Stomach smooth muscle (tissue), 2 donors: ENCODE measurements around the gene TRAPPC8.
"Not testable (repeated sequence)": the region's sequence is repeated elsewhere in the genome, so short reads cannot be mapped to it uniquely, and the experiment has no call there.

Source experiments
- H3K27ac ChIP-seq: one replicate; pipeline ENCODE4 v1.7.0; 2013; ENCODE audit warnings: mild to moderate bottlenecking, low read length, inconsistent platforms
- H3K27me3 ChIP-seq, 2 donors: one replicate each; pipeline ENCODE4 v1.7.0; 2013; ENCODE audit warnings: low read length in 2 of 2; ENCODE audit not compliant: insufficient read depth in 2 of 2, control insufficient read depth in 1 of 2
- H3K36me3 ChIP-seq, 2 donors: one replicate each; pipeline ENCODE4 v1.7.0; 2013; ENCODE audit warnings: low read length in 2 of 2; ENCODE audit not compliant: control insufficient read depth in 2 of 2, insufficient read depth in 2 of 2
- H3K4me1 ChIP-seq: one replicate; pipeline ENCODE4 v1.7.0; 2013; ENCODE audit warnings: low read length; ENCODE audit not compliant: control insufficient read depth, insufficient read depth
- H3K4me3 ChIP-seq, 2 donors: one replicate each; pipeline ENCODE4 v1.7.0; 2013; ENCODE audit warnings: low read length in 2 of 2
- H3K9ac ChIP-seq, 2 donors: one replicate each; pipeline ENCODE4 v1.7.0; 2013; ENCODE audit warnings: low read length in 2 of 2, mild to moderate bottlenecking in 1 of 2
- H3K9me3 ChIP-seq, 2 donors: one replicate each; pipeline ENCODE4 v1.7.0; 2013; ENCODE audit warnings: low read length in 2 of 2; ENCODE audit not compliant: control insufficient read depth in 2 of 2
- donor health status: healthy.
- donor health status: Pancreatic carcinoma.

TRAPPC8 gene

GRCh38 chr18:31863103-31863502 lies 79.8 kb downstream of the TRAPPC8 start:
- Histone ChIP-seq H3K27ac (no peak overlapping the region), H3K27me3 (no peaks in the 10 kb centered on the region), H3K9me3 (no peaks in the 10 kb centered on the region), H3K9ac (no peak overlapping the region), H3K4me1 (no peaks in the 10 kb centered on the region), H3K4me3 (no peak overlapping the region), H3K36me3 (peaks cover 8% of the 10 kb centered on the region in 2 donors)

DNA sequence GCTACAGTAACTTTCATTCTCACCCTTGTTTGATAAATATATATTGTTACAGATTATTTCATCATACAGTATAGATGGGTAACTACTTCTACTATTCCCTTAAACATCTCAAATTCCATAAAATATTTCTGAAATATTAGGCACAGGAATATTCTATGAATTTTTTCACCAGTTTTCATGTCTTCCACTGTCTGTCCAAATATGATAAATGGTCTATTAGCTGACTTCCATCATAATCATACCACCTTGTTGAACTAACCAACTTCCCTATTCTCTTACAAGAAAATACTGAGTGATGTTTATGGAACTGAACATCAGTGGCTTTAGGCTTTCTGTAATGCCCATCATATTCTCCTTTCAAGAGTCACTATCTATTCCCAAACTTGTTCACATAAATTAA lies 82.4 kb downstream of the TRAPPC8 start:
- H3K27ac ChIP-seq, result no peak overlapping the region
- H3K4me3 ChIP-seq, result no peak overlapping the region
- no peaks in the 10 kb centered on the region for H3K9me3 ChIP-seq
- no peak overlapping the region for H3K9ac ChIP-seq
- H3K4me1 ChIP-seq, result no peaks in the 10 kb centered on the region
- peaks cover 10 to 11% of the 10 kb centered on the region in 2 donors for H3K36me3 ChIP-seq
- H3K27me3 ChIP-seq, result no peaks in the 10 kb centered on the region

DNA sequence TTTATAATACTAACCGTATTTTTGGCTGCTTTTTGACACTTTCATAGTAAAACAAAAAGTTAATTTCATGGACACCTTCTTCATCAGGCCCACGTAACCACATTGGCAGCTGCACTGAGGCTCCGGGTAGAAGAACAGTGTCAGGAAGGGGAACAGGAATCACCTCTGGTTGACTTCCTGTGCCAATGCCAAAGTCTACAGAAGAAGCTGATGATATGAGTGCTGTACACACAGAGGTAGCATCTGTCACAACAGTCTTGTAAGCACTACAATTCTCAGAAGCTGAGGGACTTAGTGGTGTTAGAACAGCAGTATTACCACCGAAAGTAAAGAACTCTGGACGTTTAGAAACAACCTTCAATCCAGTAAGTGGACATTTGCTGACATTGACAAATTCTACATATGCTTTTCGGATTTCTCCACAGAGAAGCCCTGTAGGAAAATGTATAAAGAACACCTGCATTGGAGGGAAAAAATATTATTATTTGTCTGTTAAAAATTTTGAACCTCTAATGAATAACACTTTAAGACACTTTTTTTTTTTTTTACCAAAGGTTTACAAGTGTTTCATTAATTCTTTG lies 85.3 kb downstream of the TRAPPC8 start:
- Histone ChIP-seq H3K27ac (no peak overlapping the region), H3K27me3 (no peaks in the 10 kb centered on the region), H3K4me3 (no peak overlapping the region), H3K9me3 (no peaks in the 10 kb centered on the region), H3K36me3 (peaks cover 11 to 18% of the 10 kb centered on the region in 2 donors), H3K9ac (no peak overlapping the region), H3K4me1 (no peaks in the 10 kb centered on the region)

- Histone ChIP-seq H3K27me3 (no peaks in the 10 kb centered on the region), H3K27ac (no peak overlapping the region), H3K9ac (no peak overlapping the region), H3K36me3 (peaks cover 7 to 25% of the 10 kb centered on the region in 2 donors), H3K9me3 (no peaks in the 10 kb centered on the region), H3K4me3 (no peak overlapping the region), H3K4me1 (no peaks in the 10 kb centered on the region)
Observed at GRCh38 chr18:31850844-31851243, 92.1 kb downstream of the TRAPPC8 start.

DNA sequence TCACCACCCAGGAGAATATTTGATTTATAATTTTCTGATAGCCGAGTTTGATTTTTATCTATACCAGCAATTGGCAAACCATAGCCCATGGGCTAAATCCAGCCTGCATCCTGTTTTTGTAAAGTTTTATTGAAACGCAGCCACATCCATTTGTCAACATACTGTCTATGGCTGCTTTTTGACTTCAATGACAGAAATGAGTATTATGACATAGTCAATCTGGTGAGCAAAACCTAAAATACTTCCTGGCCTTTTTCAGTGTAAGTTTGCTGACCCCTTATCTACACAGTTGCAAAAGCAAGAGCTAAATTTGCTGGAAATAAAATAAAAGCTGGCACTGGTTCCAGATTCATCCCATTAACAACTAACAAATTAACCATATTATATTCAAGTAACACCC lies 102.4 kb downstream of the TRAPPC8 start:
- Histone ChIP-seq H3K36me3 (peaks cover 9 to 33% of the 10 kb centered on the region in 2 donors), H3K9me3 (no peaks in the 10 kb centered on the region), H3K4me1 (no peaks in the 10 kb centered on the region), H3K27me3 (no peaks in the 10 kb centered on the region), H3K9ac (no peak overlapping the region), H3K27ac (no peak overlapping the region), H3K4me3 (no peak overlapping the region)

DNA sequence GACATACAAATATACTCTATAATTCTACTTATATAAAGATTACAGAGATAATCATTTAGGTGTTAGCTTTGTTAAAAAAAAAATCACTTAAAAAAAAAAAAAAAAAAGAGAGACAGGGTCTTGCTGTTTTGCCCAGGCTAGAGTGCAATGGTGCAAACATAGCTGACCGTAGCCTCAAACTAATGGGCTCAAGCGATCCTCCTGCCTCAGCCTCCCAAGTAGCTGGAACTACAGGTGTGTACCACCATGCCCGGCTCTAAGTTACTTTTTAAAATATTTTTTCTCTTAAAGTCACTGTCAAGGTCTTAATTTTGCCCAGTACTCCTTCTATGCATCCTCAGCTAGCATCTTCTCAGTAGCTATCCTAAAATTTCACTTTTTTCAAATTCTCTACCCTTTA lies 105.0 kb downstream of the TRAPPC8 start:
- H3K4me3 ChIP-seq, result no peak overlapping the region
- H3K27me3 ChIP-seq, result no peaks in the 10 kb centered on the region
- no peak overlapping the region for H3K27ac ChIP-seq
- no peaks in the 10 kb centered on the region for H3K9me3 ChIP-seq
- H3K4me1 ChIP-seq, result no peaks in the 10 kb centered on the region
- no peak overlapping the region for H3K9ac ChIP-seq
- peaks cover 16 to 31% of the 10 kb centered on the region in 2 donors for H3K36me3 ChIP-seq

GRCh38 chr18:31835528-31836133 lies 107.3 kb downstream of the TRAPPC8 start:
- Histone ChIP-seq H3K36me3 (peaks cover 15 to 31% of the 10 kb centered on the region in 2 donors), H3K27ac (no peak overlapping the region), H3K9ac (no peak overlapping the region), H3K9me3 (no peaks in the 10 kb centered on the region), H3K4me3 (no peak overlapping the region), H3K4me1 (no peaks in the 10 kb centered on the region), H3K27me3 (no peaks in the 10 kb centered on the region)

- H3K27ac ChIP-seq, result no peak overlapping the region
- no peak overlapping the region for H3K9ac ChIP-seq
- no peaks in the 10 kb centered on the region for H3K27me3 ChIP-seq
- H3K4me3 ChIP-seq, result no peak overlapping the region
- no peaks in the 10 kb centered on the region for H3K4me1 ChIP-seq
- H3K9me3 ChIP-seq, result no peaks in the 10 kb centered on the region
- peaks cover 20 to 23% of the 10 kb centered on the region in 2 donors for H3K36me3 ChIP-seq
Observed at GRCh38 chr18:31831903-31832302, 111.0 kb downstream of the TRAPPC8 start.

DNA sequence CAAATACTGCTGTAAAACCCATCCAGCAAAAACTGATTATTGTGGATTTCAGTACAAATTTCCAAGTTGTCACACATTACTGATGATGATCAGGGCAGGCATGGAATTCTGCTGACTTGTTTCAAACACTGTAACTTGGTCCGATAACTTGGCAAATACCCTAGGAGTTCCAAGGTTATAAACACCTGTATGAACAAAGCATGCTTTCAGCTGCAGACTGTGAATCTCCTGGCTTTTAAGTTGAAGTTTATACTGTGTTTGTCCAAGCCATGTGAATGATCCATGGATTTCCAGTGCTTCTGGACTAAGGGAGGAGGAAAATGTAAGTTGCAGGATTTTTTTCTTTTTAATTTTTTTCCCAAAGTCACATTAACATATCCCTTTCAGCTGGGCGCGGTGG lies 112.2 kb downstream of the TRAPPC8 start:
- Histone ChIP-seq H3K36me3 (peaks cover 11 to 18% of the 10 kb centered on the region in 2 donors), H3K4me1 (no peaks in the 10 kb centered on the region), H3K9me3 (no peaks in the 10 kb centered on the region), H3K9ac (no peak overlapping the region), H3K27me3 (no peaks in the 10 kb centered on the region), H3K4me3 (no peak overlapping the region), H3K27ac (no peak overlapping the region)

GRCh38 chr18:31828613-31829012 lies 114.3 kb downstream of the TRAPPC8 start:
- Histone ChIP-seq H3K27ac (no peak overlapping the region), H3K36me3 (peaks cover 5 to 13% of the 10 kb centered on the region in 2 donors), H3K9ac (no peak overlapping the region), H3K4me3 (no peak overlapping the region), H3K4me1 (no peaks in the 10 kb centered on the region), H3K9me3 (no peaks in the 10 kb centered on the region), H3K27me3 (no peaks in the 10 kb centered on the region)

DNA sequence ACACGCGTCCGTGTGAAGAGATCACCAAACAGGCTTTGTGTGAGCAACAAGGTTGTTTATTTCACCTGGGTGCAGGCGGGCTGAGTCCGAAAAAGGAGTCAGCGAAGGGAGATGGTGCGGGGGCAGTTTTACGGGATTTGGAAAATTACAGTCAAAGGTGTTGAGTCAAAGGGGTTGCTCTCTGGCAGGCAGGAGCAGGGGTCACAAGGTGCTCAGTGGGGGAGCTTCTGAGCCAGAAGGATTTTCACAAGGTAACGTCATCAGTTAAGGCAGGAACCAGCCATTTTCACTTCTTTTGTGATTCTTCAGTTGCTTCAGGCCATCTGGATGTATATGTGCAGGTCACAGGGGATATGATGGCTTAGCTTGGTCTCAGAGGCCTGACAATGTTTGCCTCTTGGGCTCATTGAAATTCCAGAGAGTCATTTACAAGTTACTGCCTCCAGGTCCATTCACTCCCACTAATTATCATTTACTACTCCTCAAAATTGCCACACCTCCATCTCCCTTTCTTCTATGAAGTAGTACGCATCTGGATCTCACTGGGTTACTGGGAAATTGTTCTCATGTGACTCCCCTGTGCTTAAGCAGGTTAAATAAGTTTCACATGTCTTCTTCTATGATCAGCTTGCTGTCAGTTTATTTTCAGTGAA lies 116.1 kb downstream of the TRAPPC8 start:
- not testable (repeated sequence) for H3K27ac ChIP-seq, H3K4me1 ChIP-seq, H3K4me3 ChIP-seq, H3K36me3 ChIP-seq, H3K27me3 ChIP-seq, H3K9me3 ChIP-seq, H3K9ac ChIP-seq
